K562 (cell line): Measurements from ENCODE around the gene ADCY6. TPM values are rescaled to one million over a fixed set of nuclear protein-coding genes. Genes with fewer than 3 reads are reported as not detected.

Source experiments
- ATAC-seq: fragments of 200-7000 bp; cut with Tn5 transposase; 3 replicates; pipeline ENCODE4 v1.9.1; 2020; ENCODE audit warnings: moderate library complexity
- BruUV-seq: library from RNA; stranded (reverse); fragments of 400-500 nt; replicated peaks from 2 replicates; lab custom pipeline; 2021; lab: Mats Ljungman, UMichigan
- CTCF ChIA-PET: fragments of 300-600 bp; formaldehyde crosslinking; extraction: SDS; loops from one replicate; lab custom pipeline; 2021; ENCODE audit warnings: low intra/inter-chr PET ratio; lab: Yijun Ruan, JAX
- POLR2A ChIA-PET: fragments of 300-600, 350-650 bp; sonication (Branson Sonifier 250); formaldehyde crosslinking; extraction: SDS; loops from one replicate; lab custom pipeline; 2021; ENCODE audit warnings: antibody characterized with exemption, inconsistent platforms; lab: Yijun Ruan, JAX
- DNase-seq, 4 experiments: peaks; one replicate each; pipeline versions ENCODE4 v3.0.0 to v3.0.0-alpha.2; 2011 to 2018; ENCODE audit warnings: low spot score in 3 of 4, mixed read lengths in 3 of 4; ENCODE audit errors: extremely low read depth in 1 of 4
- FAIRE-seq: peaks from 2 replicates; lab custom pipeline; 2011; peaks lifted over from hg19 to GRCh38; lab: Jason Lieb, UNC
- H2AFZ ChIP-seq: 2 replicates; pipeline ENCODE4 v1.6.0; 2011; ENCODE audit warnings: low read depth, low read length, control low read depth, inconsistent platforms
- H3K27ac ChIP-seq: fragments of 200-600 bp; 3 replicates; pipeline ENCODE4 v1.8.0; 2011; ENCODE audit warnings: low read depth, mild to moderate bottlenecking, control low read depth, inconsistent platforms, low read length, moderate library complexity, mixed read lengths; ENCODE audit errors: extremely low read depth
- H3K27me3 ChIP-seq, 2 experiments: fragments of 300-600 bp in 1 of 2; 2 replicates in 1 of 2; 3 replicates in 1 of 2; pipeline versions ENCODE4 v1.6.0 to v1.8.0; 2011; ENCODE audit warnings: inconsistent platforms in 2 of 2, low read length in 2 of 2, mild to moderate bottlenecking in 1 of 2, mixed read lengths in 1 of 2, moderate library complexity in 1 of 2; ENCODE audit not compliant: control insufficient read depth in 2 of 2, insufficient read depth in 2 of 2
- H3K36me3 ChIP-seq: fragments of 300-600 bp; 3 replicates; pipeline ENCODE4 v1.8.0; 2011; ENCODE audit warnings: mild to moderate bottlenecking, low read length, inconsistent platforms; ENCODE audit not compliant: control insufficient read depth, insufficient read depth
- H3K4me1 ChIP-seq, 2 experiments: fragments of 200-600 bp in 1 of 2; replicated peaks in 1 of 2; 2 replicates in 1 of 2; 3 replicates in 1 of 2; pipeline versions ENCODE4 v1.5.1 to v1.8.0; 2011; ENCODE audit warnings: inconsistent platforms in 2 of 2, low read length in 2 of 2, mild to moderate bottlenecking in 1 of 2, mixed read lengths in 1 of 2, moderate library complexity in 1 of 2; ENCODE audit not compliant: control insufficient read depth in 2 of 2, insufficient read depth in 2 of 2
- H3K4me2 ChIP-seq: 2 replicates; pipeline ENCODE4 v1.6.1; 2011; ENCODE audit warnings: low read length, control low read depth, inconsistent platforms, mixed read lengths; ENCODE audit not compliant: insufficient read depth
- H3K4me3 ChIP-seq: fragments of 200-600 bp; sonication (generic), shearing (Covaris generic); 2 replicates; pipeline ENCODE4 v1.5.1; 2016; ENCODE audit warnings: control low read depth, inconsistent platforms
- H3K79me2 ChIP-seq: fragments of 200-600 bp; 3 replicates; pipeline ENCODE4 v1.8.0; 2011; ENCODE audit warnings: low read length, inconsistent platforms; ENCODE audit not compliant: control insufficient read depth, insufficient read depth
- H3K9ac ChIP-seq, 2 experiments: 2 replicates each; pipeline versions ENCODE4 v1.6.0 to v1.6.1; 2011; ENCODE audit warnings: low read depth in 2 of 2, low read length in 2 of 2, control low read depth in 1 of 2, inconsistent platforms in 1 of 2, mild to moderate bottlenecking in 1 of 2, mixed read lengths in 1 of 2; ENCODE audit not compliant: insufficient read depth in 1 of 2
- H3K9me1 ChIP-seq: one replicate; pipeline ENCODE4 v1.6.0; 2011; ENCODE audit warnings: inconsistent platforms, mild to moderate bottlenecking, low read length, moderate library complexity; ENCODE audit not compliant: control insufficient read depth, insufficient read depth
- H3K9me3 ChIP-seq: replicated peaks from 2 replicates; pipeline ENCODE4 v1.5.1; 2011; ENCODE audit warnings: low read depth, low read length, inconsistent platforms; ENCODE audit not compliant: control insufficient read depth, insufficient read depth
- H4K20me1 ChIP-seq: replicated peaks from 2 replicates; pipeline ENCODE4 v1.6.1; 2011; ENCODE audit warnings: low read length, inconsistent platforms, mixed read lengths; ENCODE audit not compliant: control insufficient read depth, insufficient read depth
- HBP1 ChIP-seq: fragments of 450-650 bp; formaldehyde crosslinking; IDR thresholded peaks from 2 replicates; pipeline ENCODE4 v1.4.0; 2022; ENCODE audit warnings: missing genetic modification characterization
- HCFC1 ChIP-seq: IDR thresholded peaks from 2 replicates; pipeline ENCODE4 v1.6.1; 2012; ENCODE audit warnings: low read depth, low read length, improper control_type of control experiment
- HEY1 ChIP-seq: fragments of 250-450 bp; sonication (Bioruptor Pico); IDR thresholded peaks from 2 replicates; pipeline ENCODE4 v1.5.0; 2020; ENCODE audit warnings: mild to moderate bottlenecking, moderate library complexity, borderline replicate concordance
- HMBOX1 ChIP-seq: sonication (generic); IDR thresholded peaks from 2 replicates; pipeline ENCODE4 v1.6.1; 2016
- HNRNPLL ChIP-seq: fragments of 200-400 bp; formaldehyde crosslinking; IDR thresholded peaks from 2 replicates; pipeline ENCODE4 v1.6.1; 2017; ENCODE audit warnings: low read length, low read depth, mild to moderate bottlenecking; ENCODE audit not compliant: poor library complexity, severe bottlenecking
- KDM1A ChIP-seq, 2 experiments: fragments of 450-650 bp; IDR thresholded peaks; 2 replicates each; pipeline ENCODE4 v1.6.1; 2016; ENCODE audit warnings: mild to moderate bottlenecking in 2 of 2
- NFIC ChIP-seq: fragments of 450-650 bp; IDR thresholded peaks from 2 replicates; pipeline ENCODE4 v1.6.1; 2017; ENCODE audit warnings: mild to moderate bottlenecking, inconsistent platforms
- NFRKB ChIP-seq: fragments of 450-650 bp; IDR thresholded peaks from 2 replicates; pipeline ENCODE4 v1.6.1; 2016; ENCODE audit warnings: low read depth
- PML ChIP-seq: IDR thresholded peaks from 2 replicates; pipeline ENCODE4 v1.6.1; 2012; ENCODE audit warnings: low read length, inconsistent platforms
- RAD21 ChIP-seq, 2 experiments: fragments of 250-450 bp in 1 of 2; fragments of 450-650 bp in 1 of 2; sonication (Bioruptor Pico) in 1 of 2; formaldehyde crosslinking in 1 of 2; IDR thresholded peaks in 1 of 2; conservative IDR thresholded peaks in 1 of 2; 2 replicates each; pipeline versions ENCODE4 v1.4.0 to v1.8.0; 2020 to 2022; ENCODE audit warnings: mild to moderate bottlenecking in 2 of 2, moderate library complexity in 1 of 2
- ZBTB2 ChIP-seq: fragments of 450-650 bp; IDR thresholded peaks from 2 replicates; pipeline ENCODE4 v1.6.1; 2016; ENCODE audit warnings: antibody characterized with exemption
- ZNF175 ChIP-seq: fragments of 200-800 bp; sonication (Bioruptor generic); IDR thresholded peaks from 2 replicates; pipeline ENCODE4 v1.6.1; 2016; ENCODE audit warnings: low read depth, mild to moderate bottlenecking, missing genetic modification characterization, missing compliant biosample characterization
- ZNF263 ChIP-seq: sonication (generic); formaldehyde crosslinking; IDR thresholded peaks from 2 replicates; pipeline ENCODE4 v1.8.0; 2022; ENCODE audit warnings: mild to moderate bottlenecking, missing genetic modification reagents, borderline replicate concordance
- WGBS: fragments of 100-300 bp; shearing (Covaris generic); methylation state at CpG from one replicate; pipeline ENCODE4 v1.1.6; 2016; ENCODE audit warnings: low coverage, mixed read lengths; ENCODE audit not compliant: insufficient coverage; ENCODE audit errors: missing lambda C conversion rate; 5-methylcytosine and 5-hydroxymethylcytosine counted together
- in situ Hi-C: fragments of 300-500 bp; cut with MboI; formaldehyde crosslinking; loops from 4 replicates; pipeline ENCODE4 v1.15.0; 2018; ENCODE audit warnings: inconsistent platforms, mixed read lengths
- intact Hi-C: fragments of 100-400 bp; cut with micrococcal nuclease; formaldehyde crosslinking; loops from 2 replicates; pipeline ENCODE4 v1.14.2; 2022
- polyA plus RNA-seq, 8 experiments: library from polyadenylated mRNA; depleted of rRNA in 4 of 8; stranded (reverse) in 5 of 8; unstranded in 3 of 8; fragments of >200 nt; fragmentation: Nextera tagmentation in 2 of 8; fragmentation: Illumina TruSeq in 1 of 8; extraction: Ambion mirVana in 2 of 8; extraction: Trizol in 1 of 8; gene quantifications; 2 replicates each; pipeline versions ENCODE4 v1.2.1 to v1.2.3, GENCODE V29; 2011 to 2014; ENCODE audit warnings: inconsistent platforms in 1 of 8, missing spikeins in 1 of 8
- total RNA-seq, 7 experiments: library from RNA; depleted of rRNA in 6 of 7; stranded (reverse); fragments of >200 nt in 6 of 7; fragmentation: Illumina TruSeq in 2 of 7; extraction: Trizol in 2 of 7; gene quantifications; 2 replicates each; pipeline versions ENCODE4 v1.2.1 to v1.2.3, GENCODE V29; 2011 to 2021; ENCODE audit warnings: low replicate concordance in 1 of 7
- TF ChIP-seq, protein P1 (sequence below): fragments of 450-650 bp; formaldehyde crosslinking; IDR thresholded peaks from 2 replicates; pipeline ENCODE4 v1.4.0; 2020; ENCODE audit warnings: mild to moderate bottlenecking, moderate library complexity

ADCY6 gene
- total and polyA plus RNA-seq, 9 of the 15 experiments (the other 6 are each of a cell fraction or from before 2014, with no cell fraction given) = 0.01 to 1.0 (median 0.53) TPM

GRCh38 chr12:48758186-48758585 lies 30.7 kb downstream of the ADCY6 start (continued):
- TF ChIP-seq HMBOX1 = no peak
- peak in 1 of 2 experiments; percentile 40; a peak in 1 of 4 replicates for TF ChIP-seq RAD21 (CRISPR knock-in tag; conservative IDR thresholded peaks at IDR 0.05 in 1 of 2, IDR thresholded peaks at IDR 0.05 in 1 of 2)
- no peak for TF ChIP-seq HEY1 (CRISPR knock-in tag)
- no peak for TF ChIP-seq KDM1A (IDR thresholded peaks at IDR 0.05)
- TF ChIP-seq HBP1 (CRISPR knock-in tag) = no peak

- H3K4me1 ChIP-seq = no peaks in the 10 kb centered on the region; a peak in 1 of 5 replicates
- no peaks in the 10 kb centered on the region for H3K9me3 ChIP-seq
- intact Hi-C loops (loop anchor here (5.0 to 10.0 kb wide), 2 partner anchors 141 to 234 kb away; no protein-coding TSS in a partner anchor), in situ Hi-C loops (loop anchor here (5.0 kb wide), 1 partner anchor 46 kb away; no protein-coding TSS in a partner anchor)
- no peak overlapping the region for H3K9ac ChIP-seq
- no peaks in the 10 kb centered on the region; a peak in 2 of 5 replicates for H3K27me3 ChIP-seq
- no TSS peak for BruUV-seq
- no peaks in the 10 kb centered on the region for H4K20me1 ChIP-seq
- WGBS = 0% methylated on average over 2 of the region's 2 CpGs
- no peaks in the 10 kb centered on the region for H3K36me3 ChIP-seq
- no peak overlapping the region for H3K27ac ChIP-seq
- H3K79me2 ChIP-seq = no peaks in the 10 kb centered on the region
- ChIA-PET CTCF (interaction anchor here (1.0 kb wide), 1 partner anchor 63 kb away, joined by 3 read pairs; no protein-coding TSS in a partner anchor), POLR2A (no interaction called here)
- no peak overlapping the region for H2AFZ ChIP-seq
- H3K9me1 ChIP-seq = no peaks in the 10 kb centered on the region
- H3K4me3 ChIP-seq = no peak overlapping the region
- DNase-seq (no peak), ATAC-seq (no peak), FAIRE-seq (no peak)
- no peak overlapping the region for H3K4me2 ChIP-seq
- TF ChIP-seq HCFC1 (no peak), ZNF175 (CRISPR knock-in tag) (no peak), ZBTB2 (no peak), HNRNPLL (no peak), PML (no peak), NFRKB (no peak), NFIC (no peak), HEY1 (CRISPR knock-in tag) (no peak), ZNF263 (CRISPR knock-in tag) (no peak)
- TF ChIP-seq, protein P1, sequence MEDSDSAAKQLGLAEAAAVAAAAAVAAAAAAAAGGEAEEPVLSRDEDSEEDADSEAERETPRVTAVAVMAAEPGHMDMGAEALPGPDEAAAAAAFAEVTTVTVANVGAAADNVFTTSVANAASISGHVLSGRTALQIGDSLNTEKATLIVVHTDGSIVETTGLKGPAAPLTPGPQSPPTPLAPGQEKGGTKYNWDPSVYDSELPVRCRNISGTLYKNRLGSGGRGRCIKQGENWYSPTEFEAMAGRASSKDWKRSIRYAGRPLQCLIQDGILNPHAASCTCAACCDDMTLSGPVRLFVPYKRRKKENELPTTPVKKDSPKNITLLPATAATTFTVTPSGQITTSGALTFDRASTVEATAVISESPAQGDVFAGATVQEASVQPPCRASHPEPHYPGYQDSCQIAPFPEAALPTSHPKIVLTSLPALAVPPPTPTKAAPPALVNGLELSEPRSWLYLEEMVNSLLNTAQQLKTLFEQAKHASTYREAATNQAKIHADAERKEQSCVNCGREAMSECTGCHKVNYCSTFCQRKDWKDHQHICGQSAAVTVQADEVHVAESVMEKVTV (CRISPR knock-in tag) = no peak
Observed at GRCh38 chr12:48750769-48751356, 38.0 kb downstream of the ADCY6 start.
